ENCODE data around the gene GLYATL3. TPM values are rescaled to one million over a fixed set of nuclear protein-coding genes. Genes with fewer than 3 reads are reported as not detected.

The GLYATL3 gene
- total RNA-seq, 1 donor: not detected

DNA sequence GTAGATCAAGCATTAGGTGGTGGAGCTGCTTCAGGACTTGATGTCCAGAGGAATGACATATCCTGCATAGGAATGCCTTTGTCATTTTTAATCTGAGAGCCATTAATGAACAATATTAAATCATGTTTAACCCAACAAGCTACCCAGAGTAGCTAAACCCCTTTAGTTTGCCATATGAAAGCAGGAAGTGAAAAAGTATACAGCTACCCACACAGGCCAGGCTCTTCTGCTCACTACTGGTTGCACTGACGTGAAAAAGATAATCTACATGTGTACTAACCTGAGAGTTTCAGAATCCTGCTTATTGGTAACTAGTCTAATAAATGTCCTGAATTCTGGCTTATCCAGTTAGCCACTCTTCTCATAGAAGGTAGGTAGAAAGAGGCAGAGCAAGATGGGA, 19.9 kb downstream of the GLYATL3 start:
- Histone ChIP-seq H3K4me3 (ENCODE audit: insufficient read depth, low read length) (no peak overlapping the region), H3K4me2 (ENCODE audit: insufficient read depth, low read length) (no peak overlapping the region), H3K27me3 (ENCODE audit: insufficient read depth, low read length) (no peaks in the 10 kb centered on the region), H2AFZ (ENCODE audit: low read length) (no peak overlapping the region), H4K20me1 (ENCODE audit: insufficient read depth, low read length) (no peaks in the 10 kb centered on the region), H3K4me1 (ENCODE audit: insufficient read depth, low read length) (no peaks in the 10 kb centered on the region), H3K79me2 (ENCODE audit: insufficient read depth, low read length) (no peaks in the 10 kb centered on the region), H3K27ac (ENCODE audit: low read depth, low read length) (no peak overlapping the region), H3K36me3 (ENCODE audit: insufficient read depth, low read length) (no peaks in the 10 kb centered on the region), H3K9me3 (ENCODE audit: low read depth, low read length) (no peaks in the 10 kb centered on the region)
- TF ChIP-seq, protein P1, sequence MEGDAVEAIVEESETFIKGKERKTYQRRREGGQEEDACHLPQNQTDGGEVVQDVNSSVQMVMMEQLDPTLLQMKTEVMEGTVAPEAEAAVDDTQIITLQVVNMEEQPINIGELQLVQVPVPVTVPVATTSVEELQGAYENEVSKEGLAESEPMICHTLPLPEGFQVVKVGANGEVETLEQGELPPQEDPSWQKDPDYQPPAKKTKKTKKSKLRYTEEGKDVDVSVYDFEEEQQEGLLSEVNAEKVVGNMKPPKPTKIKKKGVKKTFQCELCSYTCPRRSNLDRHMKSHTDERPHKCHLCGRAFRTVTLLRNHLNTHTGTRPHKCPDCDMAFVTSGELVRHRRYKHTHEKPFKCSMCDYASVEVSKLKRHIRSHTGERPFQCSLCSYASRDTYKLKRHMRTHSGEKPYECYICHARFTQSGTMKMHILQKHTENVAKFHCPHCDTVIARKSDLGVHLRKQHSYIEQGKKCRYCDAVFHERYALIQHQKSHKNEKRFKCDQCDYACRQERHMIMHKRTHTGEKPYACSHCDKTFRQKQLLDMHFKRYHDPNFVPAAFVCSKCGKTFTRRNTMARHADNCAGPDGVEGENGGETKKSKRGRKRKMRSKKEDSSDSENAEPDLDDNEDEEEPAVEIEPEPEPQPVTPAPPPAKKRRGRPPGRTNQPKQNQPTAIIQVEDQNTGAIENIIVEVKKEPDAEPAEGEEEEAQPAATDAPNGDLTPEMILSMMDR (IDR thresholded peaks at IDR 0.05; ENCODE audit: extremely low read depth, low read depth, low read length): no peak
- DNase-seq (ENCODE audit: insufficient read length, low spot score, missing footprints): no peak

DNA sequence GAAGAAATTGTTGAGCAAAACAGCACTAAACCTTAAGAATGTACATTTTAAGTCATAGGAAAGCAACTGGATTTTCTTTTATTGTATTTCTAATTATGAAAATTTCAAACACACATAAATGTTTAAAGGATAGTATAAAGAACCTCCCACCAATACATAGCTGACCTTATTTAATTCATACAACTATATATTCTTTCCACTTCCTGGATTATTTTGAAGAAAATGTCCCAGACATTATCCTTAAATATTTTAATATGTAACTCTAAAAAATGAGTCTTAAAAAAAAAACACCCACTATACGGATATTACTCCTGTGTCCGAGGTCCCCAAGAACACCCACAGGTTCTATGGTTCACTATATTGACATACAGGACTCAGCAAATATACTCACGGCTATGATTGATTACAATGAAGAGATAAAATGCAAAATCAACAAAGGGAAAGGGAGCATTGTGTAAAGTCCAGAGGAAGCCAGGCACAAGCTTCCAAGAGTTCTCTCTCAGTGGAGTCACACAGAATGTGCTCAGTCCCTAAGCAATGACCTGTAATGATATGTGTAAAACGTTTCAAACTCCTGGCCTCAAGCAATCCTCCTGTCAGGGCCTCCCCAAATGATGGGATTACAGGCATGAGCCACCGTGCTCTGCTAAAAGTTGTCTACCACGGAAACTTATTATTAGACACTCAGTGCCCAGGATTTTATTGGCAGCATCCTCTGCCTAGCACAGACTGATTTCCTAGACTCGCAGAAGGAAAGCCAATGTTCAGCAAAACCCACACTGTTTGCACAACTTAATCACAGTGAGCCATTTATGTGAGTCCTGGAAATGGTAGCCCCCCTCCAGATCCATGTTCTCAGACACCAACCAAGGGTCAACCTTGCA, 23.2 kb downstream of the GLYATL3 start:
- Histone ChIP-seq H4K20me1 (ENCODE audit: insufficient read depth, low read length) (no peaks in the 10 kb centered on the region), H3K27ac (ENCODE audit: low read depth, low read length) (no peak overlapping the region), H3K4me2 (ENCODE audit: insufficient read depth, low read length) (no peak overlapping the region), H3K27me3 (ENCODE audit: insufficient read depth, low read length) (no peaks in the 10 kb centered on the region), H3K36me3 (ENCODE audit: insufficient read depth, low read length) (no peaks in the 10 kb centered on the region), H2AFZ (ENCODE audit: low read length) (no peak overlapping the region), H3K9me3 (ENCODE audit: low read depth, low read length) (no peaks in the 10 kb centered on the region), H3K79me2 (ENCODE audit: insufficient read depth, low read length) (no peaks in the 10 kb centered on the region), H3K4me3 (ENCODE audit: insufficient read depth, low read length) (no peak overlapping the region), H3K4me1 (ENCODE audit: insufficient read depth, low read length) (no peaks in the 10 kb centered on the region)
- no peak for DNase-seq (ENCODE audit: insufficient read length, low spot score, missing footprints)
- TF ChIP-seq, protein P1 (IDR thresholded peaks at IDR 0.05; ENCODE audit: extremely low read depth, low read depth, low read length): no peak

DNA sequence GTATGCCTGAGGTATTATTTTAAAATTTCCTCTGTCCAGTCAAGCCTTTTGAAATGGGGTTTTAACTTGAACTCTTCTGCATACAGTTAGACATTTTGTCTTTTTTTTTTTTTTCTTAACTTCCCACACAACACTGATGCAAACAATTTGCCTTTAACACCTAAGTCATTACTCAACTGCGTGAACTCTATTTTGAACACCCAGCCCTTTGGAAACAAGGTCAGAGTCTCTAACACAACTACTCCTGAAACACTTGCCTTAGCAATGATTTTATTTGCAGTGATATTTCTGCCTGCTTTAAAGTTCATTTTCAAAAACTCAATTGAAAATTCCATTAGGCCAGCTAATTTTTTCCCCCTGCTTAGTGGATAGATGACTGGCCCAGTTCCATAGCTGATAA, 24.2 kb downstream of the GLYATL3 start:
- Histone ChIP-seq H3K4me2 (ENCODE audit: insufficient read depth, low read length) (no peak overlapping the region), H3K36me3 (ENCODE audit: insufficient read depth, low read length) (no peaks in the 10 kb centered on the region), H3K4me1 (ENCODE audit: insufficient read depth, low read length) (no peaks in the 10 kb centered on the region), H4K20me1 (ENCODE audit: insufficient read depth, low read length) (no peaks in the 10 kb centered on the region), H3K4me3 (ENCODE audit: insufficient read depth, low read length) (no peak overlapping the region), H3K79me2 (ENCODE audit: insufficient read depth, low read length) (no peaks in the 10 kb centered on the region), H3K9me3 (ENCODE audit: low read depth, low read length) (no peaks in the 10 kb centered on the region), H2AFZ (ENCODE audit: low read length) (no peak overlapping the region), H3K27ac (ENCODE audit: low read depth, low read length) (no peak overlapping the region), H3K27me3 (ENCODE audit: insufficient read depth, low read length) (no peaks in the 10 kb centered on the region)
- TF ChIP-seq, protein P1 (IDR thresholded peaks at IDR 0.05; ENCODE audit: extremely low read depth, low read depth, low read length): no peak
- DNase-seq (ENCODE audit: insufficient read length, low spot score, missing footprints): no peak

DNA sequence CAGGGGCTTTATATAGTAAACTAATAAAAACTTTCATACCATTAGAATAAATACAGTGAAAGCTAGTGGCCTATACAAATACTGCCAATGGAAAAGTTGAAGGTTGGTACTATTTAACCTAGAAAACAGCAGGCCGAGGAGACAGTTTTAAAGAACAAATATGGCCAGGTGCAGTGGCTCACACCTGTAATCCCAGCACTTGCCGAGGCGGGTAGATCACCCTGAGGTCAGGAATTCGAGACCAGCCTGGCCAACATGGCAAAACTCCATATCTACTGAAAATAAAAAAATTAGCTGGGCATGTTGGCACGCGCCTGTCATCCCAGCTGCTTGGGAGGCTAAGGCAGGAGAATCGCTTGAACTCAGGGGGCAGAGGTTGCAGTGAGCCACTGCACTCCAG, 24.8 kb downstream of the GLYATL3 start:
- Histone ChIP-seq H3K36me3 (ENCODE audit: insufficient read depth, low read length) (no peaks in the 10 kb centered on the region), H3K4me3 (ENCODE audit: insufficient read depth, low read length) (no peak overlapping the region), H3K27ac (ENCODE audit: low read depth, low read length) (no peak overlapping the region), H3K9me3 (ENCODE audit: low read depth, low read length) (no peaks in the 10 kb centered on the region), H3K79me2 (ENCODE audit: insufficient read depth, low read length) (no peaks in the 10 kb centered on the region), H3K27me3 (ENCODE audit: insufficient read depth, low read length) (no peaks in the 10 kb centered on the region), H4K20me1 (ENCODE audit: insufficient read depth, low read length) (no peaks in the 10 kb centered on the region), H2AFZ (ENCODE audit: low read length) (no peak overlapping the region), H3K4me1 (ENCODE audit: insufficient read depth, low read length) (no peaks in the 10 kb centered on the region), H3K4me2 (ENCODE audit: insufficient read depth, low read length) (no peak overlapping the region)
- TF ChIP-seq, protein P1 (IDR thresholded peaks at IDR 0.05; ENCODE audit: extremely low read depth, low read depth, low read length): no peak
- no peak for DNase-seq (ENCODE audit: insufficient read length, low spot score, missing footprints)
